HepG2 (cell line): ENCODE data around the gene FBN2.

Experiments used
- CBFB ChIP-seq: sonication (generic); formaldehyde crosslinking; IDR thresholded peaks from 2 replicates; pipeline ENCODE4 v1.4.0; 2020; ENCODE audit warnings: missing genetic modification reagents
- CERS6 ChIP-seq: sonication (generic); formaldehyde crosslinking; IDR thresholded peaks from 2 replicates; pipeline ENCODE4 v1.5.0; 2020; ENCODE audit warnings: missing genetic modification reagents
- CTCF ChIP-seq: sonication (generic); formaldehyde crosslinking; IDR thresholded peaks from 2 replicates; pipeline ENCODE4 v1.5.0; 2020; ENCODE audit warnings: mild to moderate bottlenecking, missing genetic modification reagents, moderate library complexity
- POLR2A ChIP-seq, 2 experiments: IDR thresholded peaks; 2 replicates each; pipeline ENCODE4 v1.6.1; 2011; ENCODE audit warnings: low read depth in 2 of 2, low read length in 2 of 2, mild to moderate bottlenecking in 1 of 2, moderate library complexity in 1 of 2; ENCODE audit not compliant: insufficient read depth in 1 of 2
- ZNF280D ChIP-seq: sonication (generic); formaldehyde crosslinking; IDR thresholded peaks from 2 replicates; pipeline ENCODE4 v1.5.1; 2020; ENCODE audit warnings: mild to moderate bottlenecking, missing genetic modification reagents
- ZNF326 ChIP-seq: sonication (generic); formaldehyde crosslinking; IDR thresholded peaks from 2 replicates; pipeline ENCODE4 v1.4.0; 2020; ENCODE audit warnings: missing genetic modification reagents, borderline replicate concordance

GRCh38 chr5:128559300-128560297 is 21.6 kb upstream of the FBN2 start:
- TF ChIP-seq ZNF280D (CRISPR knock-in tag) (no peak), ZNF326 (CRISPR knock-in tag) (no peak), POLR2A (IDR thresholded peaks at IDR 0.05; ENCODE audit: insufficient read depth in 1 of 2, low read depth in 2 of 2, low read length in 2 of 2) (no peak), CERS6 (CRISPR knock-in tag) (no peak), CTCF (no peak), CBFB (CRISPR knock-in tag) (no peak)
